ENCODE measurements around the gene NEDD9.

The NEDD9 gene

DNA sequence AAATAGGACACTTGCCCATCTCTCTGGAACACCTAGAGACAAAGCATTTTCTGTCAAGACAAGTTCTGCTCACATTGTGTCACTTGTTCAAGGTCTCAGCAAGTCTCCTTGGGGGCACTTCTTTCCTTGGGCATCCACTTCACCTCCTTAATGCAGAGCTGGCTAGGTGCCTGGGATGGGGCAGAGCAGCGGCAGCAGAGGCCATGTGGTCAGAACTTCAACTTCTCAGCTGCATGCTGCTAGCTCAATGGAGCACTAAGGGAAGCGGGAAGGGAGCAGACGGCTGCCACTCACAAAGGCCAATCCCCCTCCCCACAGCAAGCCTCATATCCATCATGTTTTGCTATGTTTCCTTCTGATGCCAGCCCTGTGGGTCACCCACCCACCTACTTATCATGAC lies 31.5 kb downstream of the NEDD9 start:
- DNase-seq (ENCODE audit: low read depth), result no peak

DNA sequence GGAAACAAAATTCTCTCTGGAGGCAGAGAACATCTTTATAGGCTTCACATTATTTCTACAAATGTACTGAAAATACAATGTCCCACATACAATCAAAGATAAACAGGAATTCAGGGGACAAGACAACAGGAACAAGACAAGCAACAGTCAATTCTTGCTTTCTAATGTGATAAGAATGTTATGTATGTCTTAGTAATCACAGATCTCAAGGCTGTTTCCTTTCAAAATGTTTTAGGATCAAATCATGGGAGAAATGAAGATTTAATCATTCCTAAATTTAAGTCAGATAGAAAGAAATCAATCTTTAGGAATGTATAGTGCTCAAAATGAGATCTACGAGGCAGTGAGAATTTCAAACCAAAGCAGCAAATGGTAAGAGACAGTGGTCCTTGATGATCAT lies 32.1 kb downstream of the NEDD9 start:
- DNase-seq (ENCODE audit: low read depth), result no peak

DNA sequence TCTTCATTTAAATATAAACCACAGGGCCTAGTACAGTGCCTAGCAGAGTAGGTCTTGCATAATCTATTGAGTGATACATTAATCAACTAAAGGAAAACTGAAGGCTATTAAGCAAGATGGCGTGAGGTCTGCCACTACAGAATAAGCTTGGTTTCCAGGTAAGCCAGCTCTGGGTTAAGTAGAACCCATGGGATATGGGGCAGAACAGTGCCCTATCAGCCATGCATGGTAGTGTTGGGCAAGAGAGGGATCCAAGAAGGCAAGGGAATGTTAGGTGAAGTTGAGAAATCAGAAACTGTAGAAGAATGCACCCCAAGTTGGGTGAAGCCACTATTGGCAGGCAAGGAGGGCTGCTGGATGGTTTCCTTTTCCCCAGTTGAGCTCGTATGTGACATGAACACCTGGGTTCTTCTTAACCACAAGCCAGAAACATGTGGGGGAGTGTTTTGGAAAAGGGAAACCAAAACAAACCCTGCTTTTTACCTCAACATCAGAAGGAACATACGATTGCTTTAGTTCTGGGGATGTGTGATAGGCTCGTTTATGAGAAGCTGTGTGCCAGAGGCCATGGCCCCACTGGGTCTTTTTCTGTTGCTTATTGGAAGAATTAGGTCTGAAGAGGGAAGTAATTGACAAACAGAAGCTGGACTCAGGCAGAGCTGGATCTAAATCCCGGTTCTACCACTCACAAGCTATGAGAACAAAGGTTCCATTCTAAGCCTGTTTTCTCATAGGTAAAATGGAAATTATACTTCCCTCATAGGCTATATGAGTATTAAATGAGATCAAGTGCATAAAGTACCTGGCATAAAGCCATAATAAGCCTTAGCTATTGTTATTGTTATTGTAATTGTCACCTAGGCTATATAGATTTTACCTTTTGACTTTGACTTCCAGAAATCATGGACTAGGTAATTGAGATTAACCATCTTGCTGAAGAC lies 33.5 kb downstream of the NEDD9 start:
- no peak for DNase-seq (ENCODE audit: low read depth)

DNA sequence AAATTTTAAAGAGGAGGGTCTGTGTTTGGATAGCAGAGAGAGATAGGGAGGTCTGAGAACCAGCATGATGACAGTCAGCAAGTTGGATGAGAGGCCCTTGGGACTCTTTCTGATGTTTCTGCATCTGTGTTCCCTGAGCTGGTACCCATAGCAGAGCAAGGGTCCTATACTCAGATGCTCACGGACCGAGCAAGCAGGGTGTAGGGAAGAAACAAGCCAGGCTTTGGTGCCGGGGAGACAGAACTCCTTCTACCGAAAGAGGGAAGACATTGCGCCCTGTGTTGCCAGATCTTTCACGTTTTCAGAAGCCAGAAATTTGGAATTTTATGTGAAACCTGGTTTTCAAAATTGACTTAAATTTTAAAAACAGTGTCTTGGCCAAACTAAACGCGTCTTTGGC lies 34.6 kb downstream of the NEDD9 start:
- DNase-seq (ENCODE audit: low read depth), result no peak

DNA sequence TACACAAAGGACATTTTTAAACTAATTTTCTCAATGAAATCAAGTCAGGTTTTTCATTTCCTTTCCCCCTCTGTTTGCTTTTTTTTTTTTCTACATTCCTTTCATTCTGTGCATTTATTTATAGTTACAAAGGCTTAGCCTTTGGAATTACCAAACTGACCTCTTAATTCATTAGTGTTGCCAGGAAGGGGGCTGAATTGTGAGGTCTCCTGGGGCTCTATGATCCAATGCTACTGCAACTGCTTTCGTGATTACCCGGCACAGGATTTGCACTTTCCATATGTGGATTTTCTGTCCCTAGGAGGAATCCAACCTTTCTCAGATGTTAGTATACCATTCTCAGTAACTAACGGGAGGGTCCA lies 35.3 kb downstream of the NEDD9 start:
- DNase-seq (ENCODE audit: low read depth), result peak; percentile 90

DNA sequence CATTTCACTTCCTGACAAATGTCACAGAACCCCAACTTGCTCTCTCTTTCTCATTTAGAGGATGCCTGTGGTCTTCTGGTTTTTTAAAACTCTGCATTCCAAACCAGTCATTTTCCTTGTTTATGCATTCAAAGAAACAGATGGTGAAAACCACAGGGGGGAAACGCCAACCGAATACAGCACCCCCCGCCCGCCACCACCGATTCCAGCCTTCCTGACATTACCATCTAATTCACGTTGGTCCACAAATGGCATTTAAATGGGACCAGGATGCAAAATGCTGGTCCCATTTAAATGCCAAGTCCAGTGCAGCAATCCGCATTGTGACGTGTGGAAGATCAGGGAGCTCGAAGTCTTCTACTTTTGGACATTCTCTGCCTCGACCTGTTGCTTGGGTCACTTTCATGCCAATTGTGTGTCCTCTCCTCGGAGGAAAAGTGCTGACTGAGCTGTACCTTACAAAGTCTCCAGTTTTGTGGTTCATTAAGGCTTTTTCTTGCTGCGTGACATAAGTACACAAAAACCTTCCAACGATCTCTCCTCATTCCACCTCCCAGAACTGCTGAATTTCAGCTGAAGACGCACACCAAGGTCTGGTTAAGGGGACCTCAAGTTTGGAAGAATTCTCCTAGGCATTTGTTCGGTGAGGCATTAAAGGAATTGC lies 35.8 kb downstream of the NEDD9 start:
- DNase-seq (ENCODE audit: low read depth), result no peak

DNA sequence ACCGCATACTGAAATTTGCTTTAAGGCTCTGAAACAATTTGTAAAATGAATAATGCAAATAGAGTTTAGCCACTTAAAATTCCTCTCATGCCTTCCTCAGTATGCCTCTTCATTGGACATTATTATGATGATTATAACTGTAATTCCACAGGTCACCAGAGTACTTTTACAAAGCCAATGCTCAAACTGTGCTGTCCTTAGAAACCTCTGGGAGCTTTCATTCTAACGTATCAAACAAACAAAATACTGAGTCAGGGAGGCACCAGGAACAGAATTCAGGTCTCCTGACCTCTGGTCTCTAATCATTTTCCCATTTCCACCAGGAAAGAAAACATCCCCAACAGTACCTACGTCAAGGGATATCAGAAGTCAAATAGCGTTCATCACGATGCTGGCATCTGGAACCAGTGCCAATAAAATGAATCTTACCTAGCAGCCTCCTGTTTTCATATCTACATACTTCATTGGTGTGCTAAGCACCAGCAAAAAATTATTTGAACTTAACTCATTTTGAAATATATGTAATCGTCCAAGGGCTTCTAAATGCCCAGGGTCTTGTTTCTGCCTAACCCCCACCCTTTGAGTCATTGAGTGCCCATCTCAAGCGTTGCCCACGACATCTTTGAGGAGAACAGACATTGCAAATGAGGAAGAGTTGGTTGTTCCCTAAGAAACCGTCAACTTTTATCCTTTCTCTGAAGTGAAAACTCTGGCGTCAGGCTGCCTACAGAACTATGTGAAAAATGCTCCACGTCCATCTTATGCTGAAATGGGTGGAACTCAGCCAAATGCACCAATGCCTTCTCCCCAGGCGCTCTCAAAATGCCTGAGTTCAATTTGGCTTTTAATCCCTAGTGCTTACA lies 37.9 kb downstream of the NEDD9 start:
- peak; percentile 88 for DNase-seq (ENCODE audit: low read depth)

DNA sequence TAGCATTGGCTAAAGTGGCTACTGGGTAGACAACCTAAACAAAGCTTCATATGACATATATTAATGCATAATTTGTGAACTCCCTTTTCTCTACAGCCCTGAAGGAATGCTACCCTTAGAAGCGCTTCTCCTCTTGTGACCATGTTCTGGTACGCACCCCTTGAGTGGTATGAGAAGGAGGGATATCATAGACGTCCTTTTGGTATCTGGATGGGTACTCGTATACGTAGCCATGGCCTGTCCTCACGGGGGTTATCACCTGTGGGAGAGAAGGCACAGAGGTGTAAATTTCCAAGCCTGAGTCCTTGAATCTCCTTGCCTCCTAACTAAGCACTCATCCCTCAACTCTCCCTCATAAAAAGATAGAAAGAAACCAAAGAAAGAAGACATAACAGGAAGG lies 39.0 kb downstream of the NEDD9 start:
- no peak for DNase-seq (ENCODE audit: low read depth)

DNA sequence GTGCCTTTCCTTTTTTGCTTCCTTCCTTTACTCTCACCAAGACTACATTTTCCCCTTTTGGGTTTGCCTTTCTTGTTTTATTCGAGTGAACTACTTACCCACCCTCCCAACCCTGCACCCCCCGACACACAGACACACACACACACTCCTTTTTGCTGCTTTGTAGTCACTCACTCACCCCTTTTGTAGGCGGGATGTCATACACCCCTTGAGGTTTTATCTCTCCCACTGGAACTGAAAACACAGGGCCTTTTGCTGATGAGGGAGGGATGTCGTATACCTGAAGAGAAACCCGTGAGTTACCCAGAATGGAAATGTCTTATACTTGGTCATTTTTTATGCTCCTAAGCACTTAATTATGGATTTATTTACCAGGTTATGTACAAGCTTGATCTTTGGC lies 40.3 kb downstream of the NEDD9 start:
- no peak for DNase-seq (ENCODE audit: low read depth)

DNA sequence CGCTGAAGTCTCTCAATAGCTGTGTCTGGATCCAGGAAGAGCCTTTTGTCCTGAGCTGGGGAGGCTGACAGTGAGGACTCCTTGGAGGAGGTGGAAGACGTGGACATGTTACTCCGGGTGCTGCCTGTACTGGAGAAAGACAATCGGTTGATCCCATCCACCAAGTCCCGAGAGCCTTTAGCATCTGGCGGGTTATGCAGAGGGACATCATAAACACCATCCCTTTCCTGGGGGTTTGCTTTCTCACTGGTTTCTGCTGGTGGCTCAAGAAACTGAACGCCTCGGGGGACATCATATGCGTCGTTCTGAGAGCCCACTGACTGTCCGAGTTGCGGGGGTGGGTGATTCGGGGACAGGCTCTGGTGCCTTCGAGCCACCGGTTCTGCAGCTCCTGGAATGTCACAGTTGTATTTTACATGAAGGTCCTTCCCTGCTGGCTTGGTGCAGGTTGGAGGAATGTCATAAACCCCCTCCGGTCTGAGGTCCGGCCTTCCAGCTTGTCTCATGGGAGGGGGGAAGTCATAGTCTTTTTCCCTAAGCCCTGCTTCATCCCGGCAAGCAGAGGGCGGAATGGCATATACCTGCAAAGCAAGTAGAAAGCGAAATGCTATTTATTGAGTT lies 41.7 kb downstream of the NEDD9 start:
- DNase-seq (ENCODE audit: low read depth), result no peak

DNA sequence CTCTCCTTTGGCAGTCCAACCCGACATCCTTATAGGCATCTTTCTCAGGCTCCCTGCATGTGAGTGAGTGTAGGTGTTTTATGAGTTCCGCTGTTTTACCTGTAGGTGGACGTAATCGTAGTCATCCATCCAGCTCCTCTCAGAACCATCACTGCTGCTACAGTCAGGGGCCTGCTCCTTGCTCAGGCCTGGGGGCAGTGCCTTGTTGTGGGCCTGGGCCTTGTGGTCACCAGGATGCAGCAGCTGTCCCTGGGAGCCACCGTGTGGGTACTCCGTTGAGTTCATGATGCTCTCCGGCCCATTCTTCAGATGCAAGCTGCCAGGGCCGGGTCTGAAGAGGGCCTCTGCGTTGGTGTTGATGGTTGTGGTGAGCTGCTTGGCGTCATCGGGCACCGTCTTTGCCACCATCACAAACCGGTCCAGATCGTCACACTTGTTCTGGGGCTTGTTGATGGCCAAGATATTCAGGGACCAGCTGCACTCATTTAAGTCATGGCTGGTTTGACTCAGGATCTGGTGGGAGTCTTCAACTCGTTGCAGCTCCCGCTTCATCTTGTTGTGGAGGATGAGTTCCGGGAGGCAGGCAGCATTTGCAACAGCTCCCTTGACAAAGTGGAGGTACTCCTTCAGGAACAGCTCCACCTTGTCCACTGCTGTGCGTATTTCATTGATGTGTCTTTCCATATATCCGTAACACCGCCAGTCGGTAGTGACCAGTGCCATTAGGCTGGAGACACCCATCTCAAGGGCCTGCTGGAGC lies 42.4 kb downstream of the NEDD9 start:
- no peak for DNase-seq (ENCODE audit: low read depth)

DNA sequence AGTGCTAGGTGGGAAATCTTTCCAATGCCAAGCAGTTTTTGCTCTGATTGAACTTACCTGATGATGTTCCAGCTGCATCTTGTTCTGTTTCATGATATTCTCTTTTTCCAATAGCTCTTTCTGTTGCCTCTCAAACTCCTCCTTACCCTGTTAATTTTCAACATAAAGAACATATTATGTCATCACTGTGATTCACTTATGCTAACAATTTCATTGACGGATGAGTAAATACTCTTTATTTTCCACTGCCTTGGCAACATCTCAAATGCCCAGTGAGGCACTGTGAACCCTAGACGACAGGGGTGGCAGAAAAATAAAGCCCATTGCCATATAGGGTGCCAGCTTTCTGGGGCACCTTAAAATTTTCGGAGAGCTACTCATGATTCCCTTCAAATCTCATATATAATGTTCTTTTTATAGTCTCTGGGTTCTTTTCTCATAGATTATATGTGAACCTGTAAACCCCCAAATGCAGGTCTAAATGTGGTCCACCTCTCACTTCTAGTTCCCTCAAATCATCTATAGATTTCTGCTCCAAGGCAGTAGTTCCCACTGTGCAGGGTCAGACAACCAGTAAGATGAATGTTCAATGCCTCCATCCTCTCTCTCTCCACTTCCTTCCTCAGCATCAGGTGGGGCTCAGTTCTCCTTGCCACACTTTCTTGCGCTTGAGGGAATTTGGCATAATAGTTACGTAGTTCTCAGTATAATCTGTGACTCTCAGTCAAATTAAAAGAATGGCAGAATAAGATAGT lies 44.1 kb downstream of the NEDD9 start:
- no peak for DNase-seq (ENCODE audit: low read depth)

DNA sequence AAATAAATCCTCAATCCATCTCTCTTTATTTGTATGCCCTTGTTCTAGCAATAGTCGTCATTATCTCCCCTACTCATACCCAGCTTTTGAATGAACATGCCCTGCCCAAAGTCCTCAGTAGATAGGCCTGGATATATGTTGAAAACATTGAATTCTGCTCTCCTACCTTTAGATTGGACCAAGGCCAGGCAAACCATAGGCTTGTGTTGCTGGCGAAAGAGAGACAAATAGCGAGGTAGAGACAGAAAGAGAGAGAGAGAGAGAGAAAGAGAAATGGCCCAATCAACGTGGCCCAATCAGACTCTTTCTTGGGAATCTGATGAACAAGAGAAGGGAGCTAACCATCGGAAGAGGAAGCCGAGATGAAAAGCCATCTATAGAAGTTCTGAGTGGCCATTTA lies 45.2 kb downstream of the NEDD9 start:
- DNase-seq (ENCODE audit: low read depth), result no peak

DNA sequence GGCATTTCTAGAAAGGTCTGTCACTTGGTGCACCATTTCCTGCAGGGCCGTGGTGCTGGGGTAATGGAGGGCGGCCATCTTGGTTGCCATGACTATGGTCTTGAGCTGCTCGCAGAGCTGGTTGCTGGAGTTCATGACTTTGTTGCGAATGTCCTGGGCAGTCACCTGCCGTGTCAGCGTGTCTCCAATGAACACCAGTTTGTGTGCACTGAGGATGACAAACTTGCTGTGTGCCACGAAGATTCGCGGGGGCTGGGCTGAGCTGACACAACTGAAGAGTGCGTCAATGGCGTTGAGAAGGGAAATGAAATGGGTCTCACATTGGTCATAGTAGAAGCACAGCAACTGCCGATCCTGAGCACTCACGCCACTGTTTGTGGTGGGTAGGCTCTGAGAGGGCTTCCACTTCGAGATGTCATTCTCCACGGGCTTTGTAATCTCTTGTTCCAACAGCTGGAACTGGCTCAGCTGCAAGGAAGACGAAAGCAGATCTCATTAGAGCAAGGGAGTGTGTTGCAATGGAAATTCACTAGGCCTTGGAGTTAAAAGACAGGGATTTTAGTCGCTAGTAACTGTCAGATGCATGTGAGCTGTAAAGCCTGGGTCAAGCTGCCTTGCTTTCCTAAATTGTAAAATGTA lies 47.1 kb downstream of the NEDD9 start:
- DNase-seq (ENCODE audit: low read depth), result no peak

DNA sequence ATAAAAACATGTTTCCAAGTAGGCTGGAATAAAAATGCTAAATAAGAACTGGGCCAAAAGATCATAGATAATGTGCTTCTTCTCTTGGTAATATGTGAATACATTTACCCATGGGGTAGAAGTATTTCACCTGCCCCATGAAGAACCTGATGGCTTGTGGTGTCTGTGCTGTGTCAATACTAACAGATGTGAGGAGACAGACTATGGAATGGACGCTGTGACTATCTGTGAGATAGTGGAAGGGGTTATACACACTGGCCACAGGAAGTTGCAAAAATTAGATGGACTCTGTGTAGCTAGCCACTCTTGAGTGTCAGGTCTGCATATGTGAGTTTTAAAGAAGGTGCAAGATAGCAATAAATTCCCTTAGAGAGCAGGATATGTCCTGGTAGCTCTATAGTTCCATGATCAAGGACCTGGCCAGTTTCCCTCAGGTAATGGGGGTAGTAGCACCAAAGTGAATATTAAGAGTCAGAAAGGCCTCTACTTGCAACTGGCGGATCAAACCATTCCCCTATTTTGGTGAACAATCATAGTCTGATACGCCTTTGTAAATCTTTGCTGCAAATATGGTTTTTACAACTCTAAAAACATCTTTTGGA lies 48.6 kb downstream of the NEDD9 start:
- no peak for DNase-seq (ENCODE audit: low read depth)

DNA sequence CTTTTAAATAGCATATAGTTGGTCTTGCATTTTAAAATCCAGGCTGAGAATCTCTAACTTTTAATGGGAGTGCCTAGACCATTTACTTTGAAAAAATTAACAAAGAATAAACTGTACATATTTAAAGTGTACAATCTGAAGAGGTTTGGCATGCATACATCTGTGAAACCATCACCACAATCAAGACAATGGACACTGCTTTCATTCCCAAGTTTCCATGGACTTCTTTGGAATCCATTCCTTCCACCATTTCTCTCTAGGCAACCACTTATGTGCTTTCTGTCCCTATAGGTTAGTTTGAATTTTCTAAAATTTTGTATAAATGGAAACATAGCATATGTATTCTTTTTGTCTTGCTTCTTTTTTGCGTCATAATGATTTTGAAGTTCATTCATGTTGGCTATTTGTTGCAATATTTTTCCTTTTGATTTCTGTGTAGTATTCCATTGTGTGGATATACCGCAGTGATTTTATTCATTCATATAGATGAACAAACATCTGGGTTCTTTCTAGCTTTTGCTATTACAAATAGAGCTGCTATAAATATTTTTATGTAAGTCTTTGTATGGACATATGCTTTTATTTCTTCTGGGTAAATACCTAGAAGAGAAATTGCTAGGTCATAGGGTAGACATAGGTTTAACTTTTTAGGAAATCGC lies 50.9 kb downstream of the NEDD9 start:
- DNase-seq (ENCODE audit: low read depth), result no peak

DNA sequence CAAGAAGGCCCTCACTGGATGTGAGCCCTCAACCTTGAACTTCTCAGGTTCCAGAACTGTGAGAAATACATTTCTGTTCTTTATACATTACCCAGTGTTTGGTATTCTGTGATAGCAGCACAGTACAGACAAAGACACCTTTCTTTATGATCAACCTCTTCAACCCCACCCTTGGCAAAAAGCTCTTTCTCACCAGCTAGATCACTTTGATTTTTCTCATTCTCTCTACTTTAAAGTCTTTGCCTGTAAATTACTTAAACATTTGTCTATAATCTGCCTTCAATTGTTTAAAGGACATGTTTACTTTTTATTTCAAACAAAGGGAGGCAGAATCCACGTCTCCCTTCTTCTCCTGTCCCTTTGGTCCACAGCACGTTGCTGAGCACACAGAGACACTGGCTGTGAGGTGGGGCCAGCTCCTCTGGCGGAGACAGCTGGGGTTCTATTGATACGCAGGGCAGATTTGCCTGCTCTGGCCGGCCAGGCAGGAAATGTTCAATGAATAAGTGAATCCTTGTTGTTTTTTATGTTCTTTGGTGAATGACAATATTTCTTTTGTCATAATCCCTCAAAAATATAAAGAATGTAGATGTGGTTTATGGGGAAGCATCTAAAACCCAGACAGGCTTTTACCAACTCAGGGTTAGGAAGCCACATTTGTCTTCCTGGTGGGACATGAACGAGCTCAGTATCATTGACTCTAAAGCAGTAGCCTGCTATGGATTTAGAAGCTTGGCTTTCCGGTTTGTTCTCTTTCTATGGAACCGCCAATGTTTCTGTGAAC lies 52.9 kb downstream of the NEDD9 start:
- no peak for DNase-seq (ENCODE audit: low read depth)

DNA sequence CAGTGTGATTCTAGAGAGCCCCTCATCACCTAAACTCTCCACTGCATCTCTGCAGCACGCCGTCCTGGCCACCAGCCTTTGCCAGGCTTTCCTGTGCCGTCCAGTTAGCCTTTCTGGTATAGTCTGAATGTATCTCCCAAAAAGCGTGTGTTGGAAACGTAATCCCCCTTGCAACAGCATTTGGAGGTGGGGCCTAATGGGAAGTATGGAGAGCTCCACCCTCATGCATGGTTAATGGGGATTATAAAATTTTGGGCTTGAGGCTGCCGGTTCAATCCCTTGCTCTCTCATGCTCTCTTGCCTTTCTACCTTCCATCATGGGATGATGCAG lies 53.4 kb downstream of the NEDD9 start:
- DNase-seq (ENCODE audit: low read depth), result no peak

DNA sequence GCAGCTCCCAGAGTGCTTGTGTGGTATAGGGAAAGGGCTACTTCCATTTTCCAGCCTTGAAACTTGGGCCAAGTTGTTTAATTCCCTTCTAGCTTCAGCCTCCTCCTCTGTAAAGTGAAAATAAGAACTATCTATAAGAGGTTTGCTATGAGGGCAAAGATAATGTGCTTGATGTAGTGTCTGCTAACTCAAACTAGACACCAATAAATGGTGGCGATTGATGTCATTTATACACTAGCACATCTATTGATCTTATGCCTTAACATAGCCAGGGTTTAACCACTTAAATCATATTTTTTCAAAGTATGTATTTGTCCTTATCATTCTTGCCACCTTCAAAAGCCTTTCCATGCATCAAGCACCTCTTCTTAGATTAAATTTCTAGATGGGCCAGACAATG lies 55.2 kb downstream of the NEDD9 start:
- no peak for DNase-seq (ENCODE audit: low read depth)
